ENCODE results near the gene MOB3B. TPM values are rescaled to one million over a fixed set of nuclear protein-coding genes. Genes with fewer than 3 reads are reported as not detected.

Gene MOB3B
- total RNA-seq, 1 donor from 2014 or later: 14.0 TPM

DNA sequence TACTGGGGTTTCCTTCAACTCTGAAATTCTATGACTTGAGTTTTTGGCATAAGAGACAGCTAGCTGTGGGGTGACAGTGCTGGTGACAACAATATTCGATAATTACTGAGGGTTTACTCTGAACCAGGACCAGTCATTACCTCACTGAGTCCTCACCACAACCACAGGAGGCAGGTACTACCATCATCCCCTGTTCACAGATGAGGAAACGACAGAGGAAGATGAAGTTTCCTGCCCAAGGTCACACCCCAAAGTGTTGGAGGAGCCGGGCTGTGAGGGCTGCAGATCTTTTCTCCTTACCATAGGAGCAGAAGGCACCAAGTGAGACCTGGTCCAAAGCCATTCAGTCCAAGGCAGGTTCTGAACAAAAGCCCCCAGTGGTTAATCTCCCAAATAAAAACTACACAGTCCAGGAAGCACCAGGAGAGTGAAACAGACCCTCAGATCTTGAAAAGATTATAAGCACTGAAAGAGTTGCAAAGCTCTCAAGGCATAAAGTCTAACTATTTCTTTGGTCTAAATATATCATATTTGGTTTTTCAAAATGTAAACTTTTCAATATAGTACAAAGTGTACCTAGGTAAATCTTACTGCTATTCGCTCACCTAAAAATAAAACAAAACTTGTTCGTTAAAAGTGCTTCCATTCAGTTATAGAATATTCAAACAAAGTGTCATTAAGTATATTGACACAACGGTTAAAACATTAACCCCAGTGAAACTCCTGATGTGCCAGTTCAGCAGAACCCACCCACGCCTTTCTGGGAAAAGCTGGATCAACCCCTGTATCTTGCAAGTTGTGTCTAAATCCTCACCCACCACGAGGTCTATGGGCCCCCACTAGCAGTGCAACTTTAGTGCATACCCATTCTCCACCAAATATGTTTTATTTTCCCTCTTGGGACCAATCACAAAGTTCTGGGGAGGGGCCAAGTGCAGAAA is 150.0 kb downstream of the MOB3B start:
- H3K36me3 ChIP-seq: no peaks in the 10 kb centered on the region
- H3K79me2 ChIP-seq (ENCODE audit: low read depth): peaks cover 7% of the 10 kb centered on the region
- H3K4me2 ChIP-seq: no peak overlapping the region
- H3K9me3 ChIP-seq (ENCODE audit: low read depth): no peaks in the 10 kb centered on the region
- H4K20me1 ChIP-seq (ENCODE audit: low read depth): peaks cover 5% of the 10 kb centered on the region
- H3K9ac ChIP-seq: no peak overlapping the region
- no peak overlapping the region for H3K27ac ChIP-seq
- H3K27me3 ChIP-seq: no peaks in the 10 kb centered on the region
- TF ChIP-seq EZH2phosphoT487 (IDR thresholded peaks at IDR 0.05): no peak
- TF ChIP-seq, protein P1, sequence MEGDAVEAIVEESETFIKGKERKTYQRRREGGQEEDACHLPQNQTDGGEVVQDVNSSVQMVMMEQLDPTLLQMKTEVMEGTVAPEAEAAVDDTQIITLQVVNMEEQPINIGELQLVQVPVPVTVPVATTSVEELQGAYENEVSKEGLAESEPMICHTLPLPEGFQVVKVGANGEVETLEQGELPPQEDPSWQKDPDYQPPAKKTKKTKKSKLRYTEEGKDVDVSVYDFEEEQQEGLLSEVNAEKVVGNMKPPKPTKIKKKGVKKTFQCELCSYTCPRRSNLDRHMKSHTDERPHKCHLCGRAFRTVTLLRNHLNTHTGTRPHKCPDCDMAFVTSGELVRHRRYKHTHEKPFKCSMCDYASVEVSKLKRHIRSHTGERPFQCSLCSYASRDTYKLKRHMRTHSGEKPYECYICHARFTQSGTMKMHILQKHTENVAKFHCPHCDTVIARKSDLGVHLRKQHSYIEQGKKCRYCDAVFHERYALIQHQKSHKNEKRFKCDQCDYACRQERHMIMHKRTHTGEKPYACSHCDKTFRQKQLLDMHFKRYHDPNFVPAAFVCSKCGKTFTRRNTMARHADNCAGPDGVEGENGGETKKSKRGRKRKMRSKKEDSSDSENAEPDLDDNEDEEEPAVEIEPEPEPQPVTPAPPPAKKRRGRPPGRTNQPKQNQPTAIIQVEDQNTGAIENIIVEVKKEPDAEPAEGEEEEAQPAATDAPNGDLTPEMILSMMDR (IDR thresholded peaks at IDR 0.05): no peak
- no peak for TF ChIP-seq EZH2 (IDR thresholded peaks at IDR 0.05)
- Mint-ChIP-seq H3K9me3 (no peaks in the 10 kb centered on the region), H3K27me3 (ENCODE audit: insufficient read depth, low read depth) (no peaks in the 10 kb centered on the region), H3K36me3 (no peaks in the 10 kb centered on the region), H3K27ac (no peak overlapping the region), H3K4me3 (no peak overlapping the region), H3K4me1 (peaks cover 17% of the 10 kb centered on the region)
- H3F3A ChIP-seq (ENCODE audit: low read depth): no peaks in the 10 kb centered on the region
- H3K4me3 ChIP-seq: no peak overlapping the region
- H3K4me1 ChIP-seq: peaks cover 18% of the 10 kb centered on the region
- no peak for DNase-seq (ENCODE audit: low spot score)
- H2AFZ ChIP-seq (replicated peaks): no peak overlapping the region

DNA sequence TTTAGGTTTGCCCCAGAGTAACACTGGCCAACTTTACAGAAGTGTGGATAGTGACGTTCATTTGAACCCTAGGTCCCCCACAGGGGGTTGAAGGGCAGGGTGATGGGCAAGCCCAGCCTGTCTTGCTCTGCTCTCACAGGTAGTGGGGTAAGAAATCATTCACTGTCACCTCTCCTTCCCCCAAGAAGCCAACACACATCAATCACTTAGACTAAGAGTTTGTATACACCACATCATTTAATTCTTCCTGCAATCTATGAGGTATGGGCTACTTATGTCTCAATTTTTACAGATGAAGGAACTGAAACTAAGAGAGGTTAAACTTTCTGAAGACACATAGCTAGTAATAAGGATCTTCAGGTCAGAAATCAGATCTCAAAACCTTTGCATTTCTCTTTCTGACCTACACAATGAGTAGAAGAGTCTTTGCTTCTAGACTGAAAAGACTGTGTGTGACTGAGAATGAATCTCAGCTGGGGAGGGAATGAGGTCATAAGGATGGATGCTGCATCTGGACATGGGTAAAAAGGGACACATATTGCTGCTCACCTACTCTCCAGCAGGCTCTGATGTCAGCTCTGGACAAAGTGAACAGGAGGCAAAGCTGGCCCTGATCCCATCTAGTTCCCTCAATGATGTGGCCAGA is 151.7 kb downstream of the MOB3B start:
- H3K79me2 ChIP-seq (ENCODE audit: low read depth): peaks cover 7% of the 10 kb centered on the region
- peaks cover 18% of the 10 kb centered on the region for H3K4me1 ChIP-seq
- H3K4me2 ChIP-seq: no peak overlapping the region
- no peak for DNase-seq (ENCODE audit: low spot score)
- H3K27ac Mint-ChIP-seq: peak overlapping the region; percentile 34
- H3F3A ChIP-seq (ENCODE audit: low read depth): no peaks in the 10 kb centered on the region
- H3K27ac ChIP-seq: no peak overlapping the region
- H4K20me1 ChIP-seq (ENCODE audit: low read depth): peaks cover 5% of the 10 kb centered on the region
- H3K27me3 ChIP-seq: no peaks in the 10 kb centered on the region
- H3K9ac ChIP-seq: no peak overlapping the region
- H3K36me3 ChIP-seq: no peaks in the 10 kb centered on the region
- no peak overlapping the region for H2AFZ ChIP-seq (replicated peaks)
- no peaks in the 10 kb centered on the region for H3K36me3 Mint-ChIP-seq
- TF ChIP-seq, protein P1 (IDR thresholded peaks at IDR 0.05): no peak
- H3K9me3 ChIP-seq (ENCODE audit: low read depth): no peaks in the 10 kb centered on the region
- H3K4me1 Mint-ChIP-seq: peaks cover 17% of the 10 kb centered on the region
- no peaks in the 10 kb centered on the region for H3K9me3 Mint-ChIP-seq
- no peak overlapping the region for H3K4me3 ChIP-seq
- H3K4me3 Mint-ChIP-seq: no peak overlapping the region
- no peaks in the 10 kb centered on the region for H3K27me3 Mint-ChIP-seq (ENCODE audit: insufficient read depth, low read depth)

DNA sequence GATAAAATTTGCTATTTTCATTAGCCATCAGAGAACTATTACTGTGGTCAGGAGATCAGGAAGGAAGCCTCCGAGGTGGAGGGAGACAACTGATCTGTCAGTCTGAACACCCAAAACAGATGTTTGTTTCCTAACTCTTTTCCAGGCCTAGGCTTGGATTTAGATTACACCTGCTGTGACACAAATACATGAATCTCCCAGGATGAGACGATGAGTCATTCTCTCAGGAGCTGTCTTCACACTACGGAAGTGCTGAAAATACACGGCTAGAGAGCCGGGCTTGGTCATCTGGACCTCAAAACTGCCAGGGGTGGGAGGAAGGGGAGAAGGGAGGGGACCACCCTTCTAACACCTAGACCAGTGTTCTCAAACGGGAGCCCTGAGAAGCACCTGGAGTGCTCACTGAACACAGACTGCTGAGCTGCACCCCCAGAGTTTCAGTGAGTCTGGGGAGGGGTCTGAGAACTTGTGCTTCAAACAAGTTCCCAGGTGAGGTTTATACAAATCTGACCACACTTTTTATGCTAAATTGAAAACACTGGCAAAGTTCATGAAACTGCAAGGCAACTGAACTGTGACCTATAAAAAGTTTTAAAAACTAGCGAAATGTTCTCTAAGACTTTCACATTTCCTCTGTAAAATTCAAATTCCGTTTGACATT is 152.3 kb downstream of the MOB3B start:
- Histone ChIP-seq H3K9me3 (ENCODE audit: low read depth) (no peaks in the 10 kb centered on the region), H3K9ac (no peak overlapping the region), H3K4me3 (no peak overlapping the region), H2AFZ (replicated peaks) (no peak overlapping the region), H3K4me2 (no peak overlapping the region), H3K27me3 (no peaks in the 10 kb centered on the region), H3K79me2 (ENCODE audit: low read depth) (peaks cover 7% of the 10 kb centered on the region), H3K36me3 (no peaks in the 10 kb centered on the region), H3K27ac (no peak overlapping the region), H4K20me1 (ENCODE audit: low read depth) (peaks cover 5% of the 10 kb centered on the region), H3F3A (ENCODE audit: low read depth) (no peaks in the 10 kb centered on the region), H3K4me1 (peaks cover 12% of the 10 kb centered on the region)
- Mint-ChIP-seq H3K36me3 (no peaks in the 10 kb centered on the region), H3K4me3 (no peak overlapping the region), H3K27ac (peak overlapping the region; percentile 44), H3K4me1 (peaks cover 13% of the 10 kb centered on the region), H3K27me3 (ENCODE audit: insufficient read depth, low read depth) (no peaks in the 10 kb centered on the region), H3K9me3 (no peaks in the 10 kb centered on the region)
- DNase-seq (ENCODE audit: low spot score): no peak
- TF ChIP-seq EZH2phosphoT487 (IDR thresholded peaks at IDR 0.05): no peak
- TF ChIP-seq, protein P1 (IDR thresholded peaks at IDR 0.05): no peak
- no peak for TF ChIP-seq EZH2 (IDR thresholded peaks at IDR 0.05)
